Smooth muscle cell (in vitro differentiated cells): ENCODE data around the gene CORO2B. TPM values are rescaled to one million over a fixed set of nuclear protein-coding genes. Genes with fewer than 3 reads are reported as not detected.

Experiments
- DNase-seq: peaks from one replicate; lab custom pipeline; 2025; ENCODE audit not compliant: unreplicated experiment; lab: John Stamatoyannopoulos, UW
- H2AFZ ChIP-seq: fragments of 200-600 bp; sonication (generic); 2 replicates; pipeline ENCODE4 v1.6.0; 2016; ENCODE audit warnings: antibody characterized with exemption, low read depth, mild to moderate bottlenecking
- H3F3A ChIP-seq: fragments of 200-600 bp; sonication (generic); 2 replicates; pipeline ENCODE4 v1.6.0; 2017; ENCODE audit warnings: antibody characterized with exemption, low read depth
- H3K27ac ChIP-seq: fragments of 200-600 bp; sonication (generic); 2 replicates; pipeline ENCODE4 v1.5.1; 2016; ENCODE audit warnings: low read depth, mild to moderate bottlenecking
- H3K27me3 ChIP-seq: fragments of 200-600 bp; sonication (generic); 2 replicates; pipeline ENCODE4 v1.6.1; 2016; ENCODE audit warnings: low read depth, mild to moderate bottlenecking
- H3K36me3 ChIP-seq: fragments of 200-600 bp; sonication (generic); 2 replicates; pipeline ENCODE4 v1.5.1; 2016; ENCODE audit warnings: low read depth
- H3K4me1 ChIP-seq: fragments of 200-600 bp; sonication (generic); 2 replicates; pipeline ENCODE4 v1.5.1; 2016; ENCODE audit warnings: low read depth
- H3K4me2 ChIP-seq: fragments of 200-600 bp; sonication (generic); 2 replicates; pipeline ENCODE4 v1.6.0; 2016; ENCODE audit warnings: mild to moderate bottlenecking
- H3K4me3 ChIP-seq: fragments of 200-600 bp; sonication (generic); 2 replicates; pipeline ENCODE4 v1.5.1; 2016; ENCODE audit warnings: mild to moderate bottlenecking
- H3K79me2 ChIP-seq: fragments of 200-600 bp; sonication (generic); 2 replicates; pipeline ENCODE4 v1.6.0; 2016; ENCODE audit warnings: low read depth, mild to moderate bottlenecking
- H3K9ac ChIP-seq: fragments of 200-600 bp; sonication (generic); 2 replicates; pipeline ENCODE4 v1.6.0; 2016; ENCODE audit warnings: low read depth
- H3K9me3 ChIP-seq: fragments of 200-600 bp; sonication (generic); replicated peaks from 2 replicates; pipeline ENCODE4 v1.5.1; 2016; ENCODE audit warnings: low read depth
- H4K20me1 ChIP-seq: fragments of 200-600 bp; sonication (generic); 2 replicates; pipeline ENCODE4 v1.6.0; 2016; ENCODE audit warnings: low read depth
- WGBS: methylation state at CpG from one replicate; pipeline ENCODE4 v1.1.7; 2016; ENCODE audit warnings: low lambda C conversion rate; 5-methylcytosine and 5-hydroxymethylcytosine counted together
- polyA plus RNA-seq: library from polyadenylated mRNA; unstranded; fragments of >200 nt; fragmentation: Nextera tagmentation; extraction: Ambion mirVana; gene quantifications from 2 replicates; pipeline ENCODE4 v1.2.1, GENCODE V29; 2016
- total RNA-seq: library from RNA; depleted of rRNA; stranded (reverse); fragments of >200 nt; gene quantifications from 2 replicates; pipeline ENCODE4 v1.2.3, GENCODE V29; 2014
- TF ChIP-seq, protein P1 (sequence below): fragments of 200-600 bp; sonication (generic); IDR thresholded peaks from 2 replicates; pipeline ENCODE4 v1.5.1; 2017; ENCODE audit warnings: borderline replicate concordance, mild to moderate bottlenecking, antibody characterized with exemption; ENCODE audit not compliant: insufficient read depth, poor library complexity, severe bottlenecking

CORO2B gene
- total and polyA plus RNA-seq, 2 experiments from 2014 or later: 0.47 to 0.49 TPM

GRCh38 chr15:68592054-68592453 is 13.3 kb downstream of the CORO2B start:
- Histone ChIP-seq H3K4me1 (peaks cover 9% of the 10 kb centered on the region), H3K4me2 (no peak overlapping the region), H3K79me2 (no peaks in the 10 kb centered on the region), H4K20me1 (no peaks in the 10 kb centered on the region), H3K4me3 (no peak overlapping the region), H3K27me3 (peaks cover 3% of the 10 kb centered on the region), H3F3A (no peaks in the 10 kb centered on the region), H2AFZ (no peak overlapping the region), H3K9me3 (no peaks in the 10 kb centered on the region), H3K36me3 (no peaks in the 10 kb centered on the region), H3K27ac (no peak overlapping the region), H3K9ac (no peak overlapping the region)
- TF ChIP-seq, protein P1, sequence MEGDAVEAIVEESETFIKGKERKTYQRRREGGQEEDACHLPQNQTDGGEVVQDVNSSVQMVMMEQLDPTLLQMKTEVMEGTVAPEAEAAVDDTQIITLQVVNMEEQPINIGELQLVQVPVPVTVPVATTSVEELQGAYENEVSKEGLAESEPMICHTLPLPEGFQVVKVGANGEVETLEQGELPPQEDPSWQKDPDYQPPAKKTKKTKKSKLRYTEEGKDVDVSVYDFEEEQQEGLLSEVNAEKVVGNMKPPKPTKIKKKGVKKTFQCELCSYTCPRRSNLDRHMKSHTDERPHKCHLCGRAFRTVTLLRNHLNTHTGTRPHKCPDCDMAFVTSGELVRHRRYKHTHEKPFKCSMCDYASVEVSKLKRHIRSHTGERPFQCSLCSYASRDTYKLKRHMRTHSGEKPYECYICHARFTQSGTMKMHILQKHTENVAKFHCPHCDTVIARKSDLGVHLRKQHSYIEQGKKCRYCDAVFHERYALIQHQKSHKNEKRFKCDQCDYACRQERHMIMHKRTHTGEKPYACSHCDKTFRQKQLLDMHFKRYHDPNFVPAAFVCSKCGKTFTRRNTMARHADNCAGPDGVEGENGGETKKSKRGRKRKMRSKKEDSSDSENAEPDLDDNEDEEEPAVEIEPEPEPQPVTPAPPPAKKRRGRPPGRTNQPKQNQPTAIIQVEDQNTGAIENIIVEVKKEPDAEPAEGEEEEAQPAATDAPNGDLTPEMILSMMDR: no peak
- 94% methylated on average over 4 of the region's 4 CpGs for WGBS
- DNase-seq: no peak

DNA sequence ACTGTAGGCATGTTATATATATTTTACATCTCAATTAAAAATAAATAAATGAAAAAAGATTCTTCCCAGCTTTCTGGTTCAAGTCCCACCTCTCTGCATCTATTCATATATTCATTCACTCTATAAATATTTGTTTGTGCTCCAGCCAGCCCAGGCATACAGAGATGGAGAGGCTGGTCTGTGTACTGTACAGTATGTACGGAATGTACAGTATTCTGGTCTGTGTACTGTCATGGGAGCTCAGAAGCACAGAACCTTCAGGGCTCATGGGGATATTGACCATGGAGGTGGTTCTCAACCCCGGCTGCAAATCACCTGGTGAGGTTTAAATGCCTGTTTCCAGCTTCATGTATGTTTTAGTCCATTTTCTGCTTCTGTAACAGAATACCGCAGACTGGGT is 13.8 kb downstream of the CORO2B start:
- Histone ChIP-seq H3K27ac (no peak overlapping the region), H3F3A (no peaks in the 10 kb centered on the region), H3K4me3 (no peak overlapping the region), H3K27me3 (peaks cover 3% of the 10 kb centered on the region), H2AFZ (no peak overlapping the region), H3K9ac (no peak overlapping the region), H3K36me3 (no peaks in the 10 kb centered on the region), H3K4me1 (peaks cover 9% of the 10 kb centered on the region), H4K20me1 (no peaks in the 10 kb centered on the region), H3K4me2 (no peak overlapping the region), H3K79me2 (no peaks in the 10 kb centered on the region), H3K9me3 (no peaks in the 10 kb centered on the region)
- WGBS: 92% methylated on average over 3 of the region's 3 CpGs
- DNase-seq: no peak
- TF ChIP-seq, protein P1: no peak

- no peaks in the 10 kb centered on the region for H3K79me2 ChIP-seq
- TF ChIP-seq, protein P1: no peak
Measured at GRCh38 chr15:68593341-68593740, 14.5 kb downstream of the CORO2B start.

DNA sequence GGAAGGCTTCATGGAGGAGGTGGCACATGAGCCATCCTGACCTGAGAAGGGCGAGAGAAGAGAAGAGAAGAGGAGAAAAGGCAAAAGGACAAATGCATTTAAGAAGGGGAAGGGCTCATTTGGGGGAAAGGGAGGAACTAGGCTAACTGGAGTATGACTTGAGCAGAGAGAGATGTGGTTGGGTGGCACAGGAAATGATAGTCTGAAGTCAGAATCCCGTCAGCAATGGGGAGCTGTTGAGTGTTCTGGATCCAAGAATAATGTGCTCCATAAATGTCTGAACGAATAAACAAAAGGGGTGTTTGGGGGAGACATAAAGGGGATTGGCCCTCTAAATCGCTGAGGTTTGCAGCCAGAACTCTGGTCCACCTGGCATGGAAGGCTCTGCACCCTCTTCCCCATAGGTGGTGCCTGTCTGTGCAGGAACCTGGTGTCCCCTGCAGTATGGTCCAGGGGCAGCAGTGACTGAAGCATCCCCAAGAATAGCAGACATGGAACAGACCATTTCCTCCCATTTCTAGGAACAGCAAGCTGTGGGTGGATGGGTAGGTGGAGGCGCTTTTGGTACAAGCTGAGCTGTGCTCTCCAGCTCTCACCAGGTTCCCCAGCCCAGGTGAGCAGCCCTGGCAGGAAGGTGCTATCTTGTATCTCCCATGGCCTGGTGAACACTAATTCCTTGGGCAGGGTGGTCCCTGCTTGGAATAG is 15.2 kb downstream of the CORO2B start:
- Histone ChIP-seq H3F3A (no peaks in the 10 kb centered on the region), H2AFZ (no peak overlapping the region), H3K27ac (no peak overlapping the region), H3K4me1 (peaks cover 14% of the 10 kb centered on the region), H3K27me3 (peaks cover 3% of the 10 kb centered on the region), H3K79me2 (no peaks in the 10 kb centered on the region), H3K4me3 (no peak overlapping the region), H3K36me3 (no peaks in the 10 kb centered on the region), H3K4me2 (no peak overlapping the region), H4K20me1 (no peaks in the 10 kb centered on the region), H3K9ac (no peak overlapping the region), H3K9me3 (no peaks in the 10 kb centered on the region)
- 87% methylated on average over 5 of the region's 5 CpGs for WGBS
- DNase-seq: no peak
- TF ChIP-seq, protein P1: no peak

More at GRCh38 chr15:68593341-68593740, 14.5 kb downstream of the CORO2B start:
- H3K27me3 ChIP-seq: peaks cover 3% of the 10 kb centered on the region
- no peaks in the 10 kb centered on the region for H3K9me3 ChIP-seq
- no peak overlapping the region for H3K4me3 ChIP-seq
- no peak overlapping the region for H3K9ac ChIP-seq
- H3K4me1 ChIP-seq: peaks cover 9% of the 10 kb centered on the region
- no peaks in the 10 kb centered on the region for H3K36me3 ChIP-seq
- DNase-seq: no peak
- H4K20me1 ChIP-seq: no peaks in the 10 kb centered on the region
- H3K27ac ChIP-seq: no peak overlapping the region
- H2AFZ ChIP-seq: no peak overlapping the region
- WGBS: 79% methylated on average over 1 of the region's 1 CpG
- no peak overlapping the region for H3K4me2 ChIP-seq
- no peaks in the 10 kb centered on the region for H3F3A ChIP-seq
